ENCODE data around the gene ENTREP3. TPM values are rescaled to one million over a fixed set of nuclear protein-coding genes. Genes with fewer than 3 reads are reported as not detected.
"Not testable (repeated sequence)": the region's sequence is repeated elsewhere in the genome, so short reads cannot be mapped to it uniquely, and the experiment has no call there.

ENTREP3 gene
- total RNA-seq, 1 donor from 2014 or later = 51.9 TPM

- Mint-ChIP-seq H3K4me3 (no peak overlapping the region), H3K4me1 (peaks cover 13% of the 10 kb centered on the region), H3K9me3 (no peaks in the 10 kb centered on the region), H3K36me3 (no peaks in the 10 kb centered on the region), H3K27me3 (ENCODE audit: low read depth) (peaks cover 5% of the 10 kb centered on the region), H3K27ac (no peak overlapping the region)
- DNase-seq (ENCODE audit: low spot score in 2 of 2, unreplicated experiment in 2 of 2) = no peak
- no peak for TF ChIP-seq CTCF (IDR thresholded peaks at IDR 0.05; ENCODE audit: unreplicated experiment)
These were observed 39.4 kb upstream of the ENTREP3 start for GRCh38 chr1:155294520-155295182.

- no peak overlapping the region for H3K27ac Mint-ChIP-seq
- DNase-seq (ENCODE audit: low spot score in 2 of 2, unreplicated experiment in 2 of 2) = no peak
- H3K4me3 Mint-ChIP-seq = no peak overlapping the region
- peaks cover 5% of the 10 kb centered on the region for H3K27me3 Mint-ChIP-seq (ENCODE audit: low read depth)
- TF ChIP-seq CTCF (IDR thresholded peaks at IDR 0.05; ENCODE audit: unreplicated experiment) = no peak
- H3K36me3 Mint-ChIP-seq = peaks cover 8% of the 10 kb centered on the region
- no peaks in the 10 kb centered on the region for H3K9me3 Mint-ChIP-seq
- H3K4me1 Mint-ChIP-seq = peaks cover 13% of the 10 kb centered on the region
These were observed 37.9 kb upstream of the ENTREP3 start for GRCh38 chr1:155293086-155293749.

GRCh38 chr1:155291006-155291405, 35.7 kb upstream of the ENTREP3 start:
- not testable (repeated sequence) for DNase-seq (ENCODE audit: low spot score in 2 of 2, unreplicated experiment in 2 of 2); H3K4me3 Mint-ChIP-seq; H3K4me1 Mint-ChIP-seq; H3K27ac Mint-ChIP-seq; H3K36me3 Mint-ChIP-seq; H3K27me3 Mint-ChIP-seq (ENCODE audit: low read depth); H3K9me3 Mint-ChIP-seq

GRCh38 chr1:155287987-155288543, 32.8 kb upstream of the ENTREP3 start:
- Mint-ChIP-seq H3K4me1 (no peaks in the 10 kb centered on the region), H3K9me3 (no peaks in the 10 kb centered on the region), H3K27me3 (ENCODE audit: low read depth) (no peaks in the 10 kb centered on the region), H3K36me3 (peaks cover 8% of the 10 kb centered on the region), H3K27ac (no peak overlapping the region), H3K4me3 (no peak overlapping the region)
- no peak for DNase-seq (ENCODE audit: low spot score in 2 of 2, unreplicated experiment in 2 of 2)
- TF ChIP-seq CTCF (IDR thresholded peaks at IDR 0.05; ENCODE audit: unreplicated experiment) = no peak

- Mint-ChIP-seq H3K36me3 (peaks cover 14% of the 10 kb centered on the region), H3K27ac (no peak overlapping the region), H3K4me3 (no peak overlapping the region), H3K27me3 (ENCODE audit: low read depth) (no peaks in the 10 kb centered on the region), H3K4me1 (no peaks in the 10 kb centered on the region), H3K9me3 (no peaks in the 10 kb centered on the region)
- TF ChIP-seq CTCF (IDR thresholded peaks at IDR 0.05; ENCODE audit: unreplicated experiment) = no peak
- DNase-seq (ENCODE audit: low spot score in 2 of 2, unreplicated experiment in 2 of 2) = no peak
These were observed 31.3 kb upstream of the ENTREP3 start for GRCh38 chr1:155286544-155286943.

GRCh38 chr1:155285631-155286044, 30.4 kb upstream of the ENTREP3 start:
- Mint-ChIP-seq H3K4me1 (no peaks in the 10 kb centered on the region), H3K36me3 (peaks cover 14% of the 10 kb centered on the region), H3K4me3 (no peak overlapping the region), H3K27me3 (ENCODE audit: low read depth) (no peaks in the 10 kb centered on the region), H3K9me3 (no peaks in the 10 kb centered on the region), H3K27ac (no peak overlapping the region)
- TF ChIP-seq CTCF (IDR thresholded peaks at IDR 0.05; ENCODE audit: unreplicated experiment) = no peak
- DNase-seq (ENCODE audit: low spot score in 2 of 2, unreplicated experiment in 2 of 2) = no peak

Measured in mesothelial cell of epicardium (in vitro differentiated cells).